Measurements from ENCODE around the gene PMEPA1. TPM values are rescaled to one million over a fixed set of nuclear protein-coding genes. Genes with fewer than 3 reads are reported as not detected.

The PMEPA1 gene
- total and polyA plus RNA-seq, 2 donors (not counting 3 experiments of a cell fraction or from before 2014, with no cell fraction given): 31.6 to 33.2 TPM

DNA sequence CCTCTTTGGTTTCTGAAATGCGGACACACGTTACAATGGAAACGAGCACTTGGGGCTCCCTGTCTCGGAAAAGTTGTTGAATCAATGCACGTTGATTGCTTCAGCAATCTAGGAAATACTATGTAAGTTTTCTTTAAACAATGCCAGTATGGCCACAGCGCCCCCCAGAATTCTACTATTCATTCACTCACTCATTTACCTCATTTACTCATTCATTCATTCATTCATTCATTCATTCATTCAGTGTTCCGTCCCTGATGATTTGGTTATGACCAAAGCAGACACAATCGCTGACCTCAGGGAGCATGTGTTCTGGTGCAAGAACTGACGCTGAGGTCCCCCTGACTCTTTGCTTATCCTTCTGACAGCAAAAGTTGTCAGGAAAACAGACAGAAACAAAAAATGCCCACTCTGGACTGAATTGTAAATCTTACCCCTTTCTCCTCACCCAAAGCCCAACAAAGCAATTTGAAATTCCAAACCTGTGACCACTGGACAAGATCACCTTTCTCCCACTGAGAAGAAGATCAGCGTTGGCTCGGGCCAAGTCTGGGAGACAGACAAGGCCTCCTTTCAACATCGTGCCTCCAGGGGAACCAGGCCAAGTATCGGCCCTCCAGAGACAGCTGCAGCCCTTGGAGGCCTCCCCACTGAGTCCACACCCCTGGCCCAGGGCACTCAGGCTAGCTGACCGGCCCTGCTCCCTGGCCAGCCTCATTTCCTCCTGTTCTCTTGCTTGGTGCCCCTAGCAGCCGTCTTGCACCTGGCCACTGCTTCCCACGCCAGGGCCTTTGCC is 15.0 kb upstream of the PMEPA1 start:
- Histone ChIP-seq H3K36me3 (ENCODE audit: control insufficient read depth in 2 of 2, extremely low read depth in 1 of 2, insufficient read depth in 2 of 2, low read length in 2 of 2) (no peaks in the 10 kb centered on the region), H3K79me2 (ENCODE audit: control insufficient read depth, insufficient read depth, low read length) (no peaks in the 10 kb centered on the region), H3K27me3 (ENCODE audit: control insufficient read depth in 2 of 2, insufficient read depth in 2 of 2, low read length in 2 of 2) (peaks cover 6 to 33% of the 10 kb centered on the region in 2 experiments), H3K4me1 (ENCODE audit: control insufficient read depth, extremely low read depth, insufficient read depth, low read length) (no peaks in the 10 kb centered on the region), H3K9me1 (replicated peaks; ENCODE audit: control insufficient read depth, extremely low read depth, insufficient read depth, low read length) (no peaks in the 10 kb centered on the region), H4K20me1 (replicated peaks; ENCODE audit: control insufficient read depth, extremely low read depth, insufficient read depth, low read length) (no peaks in the 10 kb centered on the region), H3K4me2 (ENCODE audit: insufficient read depth, low read length) (no peak overlapping the region), H3K9ac (replicated peaks; ENCODE audit: extremely low read depth, insufficient read depth, low read length) (no peak overlapping the region), H3K4me3 (replicated peaks in 1 of 3; ENCODE audit: insufficient read depth in 1 of 3, low read depth in 1 of 3, low read length in 3 of 3) (no peak overlapping the region), H3K9me3 (replicated peaks; ENCODE audit: control insufficient read depth, insufficient read depth, low read length) (no peaks in the 10 kb centered on the region), H2AFZ (ENCODE audit: low read depth, low read length) (no peak overlapping the region), H3K27ac (ENCODE audit: insufficient read depth, low read depth, low read length) (no peak overlapping the region)
- ChIA-PET CTCF (no interaction called here), POLR2A (no interaction called here)
- BruUV-seq (replicated peaks): no TSS peak
- FAIRE-seq: no peak
- TF ChIP-seq GATA2 (IDR thresholded peaks at IDR 0.05; ENCODE audit: insufficient read depth, insufficient read length, low read depth, low read length): no peak
- no peak for TF ChIP-seq POLR2AphosphoS5 (IDR thresholded peaks at IDR 0.05; ENCODE audit: insufficient read depth, low read depth, low read length)
- TF ChIP-seq, protein P1, sequence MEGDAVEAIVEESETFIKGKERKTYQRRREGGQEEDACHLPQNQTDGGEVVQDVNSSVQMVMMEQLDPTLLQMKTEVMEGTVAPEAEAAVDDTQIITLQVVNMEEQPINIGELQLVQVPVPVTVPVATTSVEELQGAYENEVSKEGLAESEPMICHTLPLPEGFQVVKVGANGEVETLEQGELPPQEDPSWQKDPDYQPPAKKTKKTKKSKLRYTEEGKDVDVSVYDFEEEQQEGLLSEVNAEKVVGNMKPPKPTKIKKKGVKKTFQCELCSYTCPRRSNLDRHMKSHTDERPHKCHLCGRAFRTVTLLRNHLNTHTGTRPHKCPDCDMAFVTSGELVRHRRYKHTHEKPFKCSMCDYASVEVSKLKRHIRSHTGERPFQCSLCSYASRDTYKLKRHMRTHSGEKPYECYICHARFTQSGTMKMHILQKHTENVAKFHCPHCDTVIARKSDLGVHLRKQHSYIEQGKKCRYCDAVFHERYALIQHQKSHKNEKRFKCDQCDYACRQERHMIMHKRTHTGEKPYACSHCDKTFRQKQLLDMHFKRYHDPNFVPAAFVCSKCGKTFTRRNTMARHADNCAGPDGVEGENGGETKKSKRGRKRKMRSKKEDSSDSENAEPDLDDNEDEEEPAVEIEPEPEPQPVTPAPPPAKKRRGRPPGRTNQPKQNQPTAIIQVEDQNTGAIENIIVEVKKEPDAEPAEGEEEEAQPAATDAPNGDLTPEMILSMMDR (IDR thresholded peaks at IDR 0.05; ENCODE audit: extremely low read depth in 1 of 2, insufficient read depth in 1 of 2, low read depth in 1 of 2, low read length in 2 of 2): no peak
- no peak for TF ChIP-seq JUN (IDR thresholded peaks at IDR 0.05; ENCODE audit: borderline replicate concordance, insufficient read depth, insufficient read length, low read depth)
- TF ChIP-seq FOS (IDR thresholded peaks at IDR 0.05; ENCODE audit: borderline replicate concordance, insufficient read depth, low read length): no peak
- TF ChIP-seq, protein P2, sequence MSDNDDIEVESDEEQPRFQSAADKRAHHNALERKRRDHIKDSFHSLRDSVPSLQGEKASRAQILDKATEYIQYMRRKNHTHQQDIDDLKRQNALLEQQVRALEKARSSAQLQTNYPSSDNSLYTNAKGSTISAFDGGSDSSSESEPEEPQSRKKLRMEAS (IDR thresholded peaks at IDR 0.05; ENCODE audit: insufficient read depth, insufficient read length): no peak
- no peak for TF ChIP-seq EZH2 (IDR thresholded peaks at IDR 0.05; ENCODE audit: borderline replicate concordance, low read depth, low read length, severe bottlenecking)
- no peak for TF ChIP-seq MYC (IDR thresholded peaks at IDR 0.05; ENCODE audit: low read depth, low read length)
- intact Hi-C loops (cut with micrococcal nuclease) (no loop called here), dilution Hi-C loops (cut with MboI; ENCODE audit: extremely low pct_ligation_motif_present, low sequenced_read_pairs) (no loop called here)
- DNase-seq (ENCODE audit: low read depth, low spot score): no peak

Data from endothelial cell of umbilical vein (primary cell).